Measurements from ENCODE around the gene ARHGEF4.

Gene ARHGEF4

GRCh38 chr2:130930740-130931659 lies 94.3 kb downstream of the ARHGEF4 start:
- DNase-seq: no peak

GRCh38 chr2:130933501-130933900 lies 96.8 kb downstream of the ARHGEF4 start:
- no peak for DNase-seq

GRCh38 chr2:130936451-130936850 lies 99.7 kb downstream of the ARHGEF4 start:
- no peak for DNase-seq

- no peak for DNase-seq
Observed at GRCh38 chr2:130947967-130948366, 111.3 kb downstream of the ARHGEF4 start.

GRCh38 chr2:130949954-130950353 lies 113.2 kb downstream of the ARHGEF4 start:
- DNase-seq: no peak

GRCh38 chr2:130951018-130951417 lies 114.3 kb downstream of the ARHGEF4 start:
- DNase-seq: no peak

GRCh38 chr2:130954873-130955272 lies 118.2 kb downstream of the ARHGEF4 start:
- DNase-seq: no peak

GRCh38 chr2:130957915-130958314 lies 121.2 kb downstream of the ARHGEF4 start:
- no peak for DNase-seq

- DNase-seq: no peak
Observed at GRCh38 chr2:130963196-130963848, 126.6 kb downstream of the ARHGEF4 start.

GRCh38 chr2:130963849-130964793 lies 127.4 kb downstream of the ARHGEF4 start:
- DNase-seq: no peak

GRCh38 chr2:130964931-130965330 lies 128.2 kb downstream of the ARHGEF4 start:
- no peak for DNase-seq

- no peak for DNase-seq
Observed at GRCh38 chr2:130966149-130966774, 129.5 kb downstream of the ARHGEF4 start.

GRCh38 chr2:130966775-130967490 lies 130.2 kb downstream of the ARHGEF4 start:
- no peak for DNase-seq

GRCh38 chr2:130972410-130972809 lies 135.7 kb downstream of the ARHGEF4 start:
- DNase-seq: no peak

- no peak for DNase-seq
Observed at GRCh38 chr2:130975729-130976128, 139.0 kb downstream of the ARHGEF4 start.

GRCh38 chr2:130976591-130977237 lies 140.0 kb downstream of the ARHGEF4 start:
- DNase-seq: no peak

- no peak for DNase-seq
Observed at GRCh38 chr2:130977461-130978050, 140.8 kb downstream of the ARHGEF4 start.

GRCh38 chr2:130981667-130982066 lies 145.0 kb downstream of the ARHGEF4 start:
- no peak for DNase-seq

GRCh38 chr2:130985206-130985780 lies 148.6 kb downstream of the ARHGEF4 start:
- no peak for DNase-seq

- DNase-seq: no peak
Observed at GRCh38 chr2:130985831-130986649, 149.3 kb downstream of the ARHGEF4 start.
